HG02763 (cell line): ENCODE data around the gene NCCRP1.

ENCODE experiments used
- ATAC-seq: cut with Tn5 transposase; IDR thresholded peaks from one replicate; pipeline ENCODE4 v1.9.1; 2021; ENCODE audit warnings: mild to moderate bottlenecking, moderate library complexity; ENCODE audit not compliant: unreplicated experiment

Gene NCCRP1

DNA sequence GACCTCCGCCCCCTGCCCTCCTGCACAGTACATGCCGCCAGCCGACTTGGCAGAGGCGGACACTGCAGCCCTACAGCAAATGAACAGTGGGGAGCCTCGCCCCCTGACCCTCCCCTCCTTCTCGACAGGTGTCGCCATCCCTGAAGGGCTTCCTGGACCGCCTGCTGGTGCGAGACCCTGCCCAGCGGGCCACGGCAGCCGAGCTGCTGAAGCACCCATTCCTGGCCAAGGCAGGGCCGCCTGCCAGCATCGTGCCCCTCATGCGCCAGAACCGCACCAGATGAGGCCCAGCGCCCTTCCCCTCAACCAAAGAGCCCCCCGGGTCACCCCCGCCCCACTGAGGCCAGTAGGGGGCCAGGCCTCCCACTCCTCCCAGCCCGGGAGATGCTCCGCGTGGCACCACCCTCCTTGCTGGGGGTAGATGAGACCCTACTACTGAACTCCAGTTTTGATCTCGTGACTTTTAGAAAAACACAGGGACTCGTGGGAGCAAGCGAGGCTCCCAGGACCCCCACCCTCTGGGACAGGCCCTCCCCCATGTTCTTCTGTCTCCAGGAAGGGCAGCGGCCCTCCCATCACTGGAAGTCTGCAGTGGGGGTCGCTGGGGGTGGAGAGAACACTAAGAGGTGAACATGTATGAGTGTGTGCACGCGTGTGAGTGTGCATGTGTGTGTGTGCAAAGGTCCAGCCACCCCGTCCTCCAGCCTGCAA, 18.3 kb upstream of the NCCRP1 start:
- no peak for ATAC-seq

DNA sequence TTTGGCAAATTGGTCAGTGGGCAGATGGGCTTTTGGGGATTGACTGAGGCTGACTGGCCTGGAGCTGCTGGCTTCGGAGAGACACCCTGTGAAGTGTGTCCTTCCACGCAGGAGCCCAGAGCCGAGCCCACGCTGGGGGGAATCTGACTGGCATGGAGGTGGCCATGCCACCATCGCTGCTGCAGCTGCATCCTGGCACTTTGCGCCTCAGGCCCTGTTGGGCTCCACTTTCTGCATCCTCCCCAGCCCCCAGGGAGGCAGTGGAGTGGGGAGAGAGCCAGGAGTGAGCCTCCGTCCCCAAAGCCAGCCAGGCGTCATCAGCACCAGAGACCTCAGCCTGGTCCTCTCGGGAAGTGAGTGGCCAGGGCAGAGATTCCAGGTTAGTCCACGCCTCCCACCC, 17.0 kb upstream of the NCCRP1 start:
- ATAC-seq, result no peak

DNA sequence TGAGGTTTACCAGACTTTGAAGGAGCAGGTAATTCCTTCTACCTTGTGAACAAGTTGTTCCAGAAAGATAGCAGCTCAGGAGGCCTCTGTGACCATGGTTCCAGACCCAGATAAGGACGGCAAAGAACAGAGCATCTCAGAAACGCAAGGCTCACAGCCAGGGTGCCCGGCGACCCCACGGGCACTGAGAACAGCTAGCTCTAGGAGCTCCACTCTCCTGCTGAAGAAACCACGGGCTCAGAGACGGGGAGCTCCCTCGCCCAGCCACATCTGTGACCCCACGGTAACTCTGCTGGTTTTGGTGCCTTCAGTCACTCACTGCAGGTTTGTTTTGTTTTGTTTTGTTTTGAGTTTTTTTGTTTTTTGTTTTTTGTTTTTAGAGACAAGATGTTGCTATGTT, 16.0 kb upstream of the NCCRP1 start:
- no peak for ATAC-seq

DNA sequence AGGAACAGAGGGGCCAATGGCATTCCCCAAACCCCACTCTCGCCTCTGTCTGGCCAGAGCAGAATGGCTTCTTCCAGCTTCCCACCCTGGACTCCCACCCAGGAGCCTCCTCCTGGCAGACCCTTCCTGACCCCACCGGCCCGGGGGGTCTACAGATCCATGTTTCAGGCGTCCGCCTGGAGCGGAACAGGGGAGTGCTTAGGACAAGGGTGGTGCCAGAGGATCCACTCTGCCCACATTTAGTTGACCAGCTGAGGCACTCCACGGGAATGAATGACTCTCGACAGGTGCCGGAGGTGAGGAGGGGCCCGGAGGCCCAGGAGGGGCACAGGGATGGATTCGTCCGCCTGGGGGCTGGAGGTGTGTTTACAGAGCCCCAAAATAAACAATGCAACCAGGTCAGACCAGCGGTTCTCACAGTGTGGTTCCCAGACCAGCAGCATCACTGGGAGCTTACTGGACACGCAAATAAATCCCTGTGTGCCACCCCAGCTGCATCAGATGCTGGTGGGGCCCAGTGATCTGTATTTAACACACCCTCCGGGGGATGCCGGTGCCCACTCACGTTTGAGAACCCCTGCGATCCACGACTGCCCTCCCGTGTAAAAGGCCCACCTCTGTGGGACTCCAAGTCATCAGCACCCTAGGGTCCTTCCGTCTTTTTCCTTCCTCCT, 15.1 kb upstream of the NCCRP1 start:
- no peak for ATAC-seq

DNA sequence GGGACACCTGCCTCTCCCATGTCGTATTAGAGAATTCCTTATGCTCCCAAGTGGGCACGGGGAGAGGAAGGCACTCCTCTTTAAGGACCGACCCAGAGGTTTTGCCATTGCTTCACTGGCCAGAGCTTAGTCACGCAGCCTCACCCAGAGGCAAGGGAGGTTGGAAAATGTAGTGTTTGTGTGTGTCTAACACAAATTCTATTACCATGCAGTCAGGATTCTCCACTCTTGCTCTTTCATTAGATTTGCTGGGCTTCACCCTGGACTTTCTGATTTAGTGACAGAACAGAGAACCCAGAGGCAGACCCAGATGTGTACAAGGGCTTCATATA, 14.6 kb upstream of the NCCRP1 start:
- ATAC-seq, result no peak

DNA sequence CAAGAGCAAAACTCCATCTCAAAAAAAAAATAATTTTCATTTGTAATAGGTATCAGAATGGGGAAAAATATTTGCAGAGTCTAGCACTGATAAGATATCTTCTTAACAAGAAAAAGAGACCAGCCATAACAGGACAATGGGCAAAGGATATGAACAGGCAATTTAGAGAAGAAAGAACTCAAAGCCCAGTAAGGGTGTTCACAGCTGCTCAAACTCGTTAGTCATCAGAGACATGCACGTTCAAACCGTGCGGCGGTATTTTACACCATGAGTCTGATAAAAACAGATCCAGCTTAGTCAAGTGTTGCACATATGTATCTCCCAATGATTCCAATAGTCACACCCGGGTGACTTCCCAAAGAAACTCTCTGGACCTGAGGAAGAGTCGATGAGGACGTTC, 13.7 kb upstream of the NCCRP1 start:
- no peak for ATAC-seq

DNA sequence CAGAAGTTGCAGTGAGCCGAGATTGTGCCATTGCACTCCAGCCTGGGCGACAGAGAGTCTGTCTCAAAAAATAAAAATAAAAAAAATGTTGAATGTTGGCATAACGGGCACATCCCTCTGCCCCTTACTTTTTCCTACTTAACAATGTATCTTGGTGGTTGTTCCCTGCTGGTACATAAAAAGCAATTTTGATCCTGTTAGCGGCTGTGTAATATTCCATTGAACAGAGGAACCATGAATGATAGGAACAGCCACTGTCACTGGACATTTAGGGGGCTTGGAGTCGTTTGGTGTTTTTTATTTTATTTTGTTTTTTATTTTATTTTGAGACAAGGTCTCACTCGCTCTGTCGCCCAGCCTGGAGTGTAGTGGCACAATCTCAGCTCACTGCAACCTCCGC, 10.4 kb upstream of the NCCRP1 start:
- no peak for ATAC-seq

DNA sequence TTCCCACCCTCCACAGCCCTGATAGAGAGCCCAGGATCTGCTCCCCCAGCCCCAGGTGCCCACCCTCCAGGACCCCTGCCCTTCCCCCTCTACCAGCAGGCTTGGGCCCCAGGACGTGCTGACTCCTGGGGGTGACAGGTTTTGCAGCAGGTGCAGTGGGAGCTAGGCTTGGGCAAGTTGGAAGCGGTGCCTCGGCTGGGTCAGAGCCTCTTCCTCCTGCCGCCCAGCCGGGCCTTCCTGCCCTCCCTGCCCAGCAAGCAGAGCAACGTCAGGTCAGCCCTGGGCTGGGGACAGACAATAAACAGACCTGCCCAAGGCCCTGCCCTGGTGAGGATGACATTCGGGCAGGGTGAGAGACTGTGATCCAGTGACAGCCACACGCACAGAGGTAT, 9.2 kb upstream of the NCCRP1 start:
- no peak for ATAC-seq

DNA sequence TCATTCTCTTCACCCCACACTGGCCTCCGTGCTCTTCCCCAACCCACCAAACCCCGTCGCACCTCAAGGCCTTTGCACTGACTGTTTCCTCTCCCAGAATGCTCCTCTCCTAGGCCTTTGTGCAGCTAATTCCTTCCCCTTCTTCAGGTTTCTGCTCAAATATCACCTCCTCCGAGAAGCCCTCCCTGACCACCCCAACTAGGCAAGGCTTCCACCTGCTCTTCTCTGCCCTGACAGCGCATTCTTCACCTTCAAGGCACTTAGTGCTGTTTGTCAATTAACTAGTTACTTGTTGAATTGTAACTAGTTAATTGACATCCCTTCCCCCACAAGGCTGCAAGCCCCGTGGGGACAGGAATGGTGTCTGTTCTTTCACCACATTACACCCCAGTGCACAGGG, 7.8 kb upstream of the NCCRP1 start:
- no peak for ATAC-seq

DNA sequence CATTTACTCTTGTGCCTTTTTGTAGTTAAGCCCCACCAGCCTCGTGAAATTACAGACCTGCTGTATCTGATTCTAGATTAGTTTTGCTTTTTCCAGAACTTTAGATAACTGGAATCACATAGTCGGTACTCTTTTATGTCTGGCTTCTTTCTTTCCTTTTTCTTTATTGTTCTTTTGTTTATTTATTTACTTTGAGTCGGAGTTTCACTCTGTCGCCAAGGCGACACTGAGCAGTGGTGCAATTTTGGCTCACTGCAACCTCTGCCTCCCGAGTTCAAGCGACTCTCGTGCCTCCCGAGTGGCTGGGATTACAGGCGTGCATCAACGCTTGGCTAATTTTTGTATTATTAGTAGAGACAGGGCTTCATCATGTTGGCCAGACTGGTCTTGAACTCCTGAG, 6.0 kb upstream of the NCCRP1 start:
- ATAC-seq, result no peak

DNA sequence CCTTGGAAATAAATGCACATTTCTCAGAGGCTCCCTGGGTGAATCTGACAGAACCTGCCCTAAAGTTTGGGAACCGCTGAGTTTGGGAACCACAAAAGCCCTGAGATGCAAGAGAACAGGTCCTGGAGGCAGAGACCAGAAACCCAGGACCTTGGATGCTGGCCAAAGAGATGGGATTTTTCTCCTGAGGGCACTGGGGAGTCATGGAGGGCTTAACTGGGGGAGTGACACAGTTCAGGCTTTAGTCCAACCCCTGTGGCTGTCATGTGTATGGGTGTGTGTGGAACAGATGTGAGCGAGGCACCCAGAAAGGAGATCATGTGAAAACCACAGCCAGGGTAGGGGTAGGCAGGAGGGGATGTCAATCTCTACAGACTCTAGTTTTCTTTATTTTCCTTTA, 3.9 kb upstream of the NCCRP1 start:
- ATAC-seq, result no peak

DNA sequence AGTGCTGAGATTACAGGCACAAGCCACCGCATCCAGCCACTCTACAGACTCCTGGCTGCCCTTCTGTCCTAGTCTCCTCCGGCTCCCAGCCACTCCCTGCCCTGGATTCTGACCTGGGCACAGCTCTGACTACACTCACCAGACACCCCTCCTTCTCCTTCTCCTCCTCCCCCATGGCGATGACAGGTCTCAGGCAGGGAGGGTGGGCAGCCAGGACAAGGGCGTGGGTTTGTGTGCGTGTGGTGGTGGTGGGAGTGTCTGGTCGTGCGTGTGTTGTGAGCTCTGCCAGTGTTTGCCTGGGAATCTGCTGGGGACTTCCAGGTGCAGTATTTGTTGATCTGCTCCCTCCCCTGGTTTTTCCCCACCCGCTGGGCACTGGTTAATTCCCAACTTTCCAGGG, 3.0 kb upstream of the NCCRP1 start:
- no peak for ATAC-seq

DNA sequence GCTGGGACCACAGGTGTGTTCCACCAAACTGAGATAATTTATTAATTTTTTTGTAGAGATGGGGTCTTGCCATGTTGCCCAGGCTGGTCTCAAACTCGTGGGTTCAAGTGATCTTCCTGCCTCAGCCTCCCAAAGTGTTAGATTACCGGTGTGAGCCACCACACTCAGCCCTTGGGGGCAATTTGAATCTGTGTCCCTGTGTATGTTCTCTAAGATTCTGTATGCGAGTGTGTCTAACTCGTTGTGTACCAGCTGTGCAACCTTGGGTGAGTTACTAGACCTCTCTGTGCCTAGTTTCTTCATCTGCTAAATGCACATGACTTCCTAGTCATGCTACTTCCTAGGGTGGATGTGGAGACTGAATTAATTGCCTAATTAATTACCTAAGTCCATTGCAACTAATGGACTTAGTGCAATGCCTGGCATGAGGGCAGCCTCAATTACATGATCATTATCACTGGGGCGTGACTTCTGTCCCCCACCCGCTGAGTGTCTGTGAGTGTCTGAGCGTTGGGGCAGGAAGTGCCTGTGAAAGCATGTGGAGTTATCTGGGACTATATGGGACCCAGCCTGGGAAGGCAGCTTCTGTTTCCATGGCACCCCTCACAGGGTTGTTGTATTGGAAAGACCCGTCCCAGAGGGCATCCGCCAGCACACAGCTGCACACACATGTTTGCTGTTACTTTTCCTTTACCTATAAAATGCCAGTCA, 1.8 kb upstream of the NCCRP1 start:
- ATAC-seq, result no peak

DNA sequence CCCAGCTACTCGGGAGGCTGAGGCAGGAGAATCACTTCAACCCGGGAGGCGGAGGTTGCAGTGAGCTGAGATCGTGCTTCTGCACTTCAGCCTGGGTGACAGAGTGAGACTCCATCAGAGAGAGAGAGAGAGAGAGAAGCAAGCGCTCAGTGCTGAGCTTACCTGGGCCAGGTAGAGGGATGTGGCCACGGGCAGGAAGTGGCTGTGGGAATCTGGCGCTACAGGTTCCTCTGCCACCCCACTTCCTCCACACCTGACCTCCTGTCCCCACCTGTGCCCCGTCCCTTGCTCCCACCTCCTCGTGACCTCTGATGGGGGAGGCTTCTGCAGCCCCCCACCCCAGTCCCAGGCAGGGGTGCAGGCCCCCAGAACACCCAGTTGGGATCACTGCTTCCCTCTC, 1.0 kb upstream of the NCCRP1 start:
- ATAC-seq, result no peak

DNA sequence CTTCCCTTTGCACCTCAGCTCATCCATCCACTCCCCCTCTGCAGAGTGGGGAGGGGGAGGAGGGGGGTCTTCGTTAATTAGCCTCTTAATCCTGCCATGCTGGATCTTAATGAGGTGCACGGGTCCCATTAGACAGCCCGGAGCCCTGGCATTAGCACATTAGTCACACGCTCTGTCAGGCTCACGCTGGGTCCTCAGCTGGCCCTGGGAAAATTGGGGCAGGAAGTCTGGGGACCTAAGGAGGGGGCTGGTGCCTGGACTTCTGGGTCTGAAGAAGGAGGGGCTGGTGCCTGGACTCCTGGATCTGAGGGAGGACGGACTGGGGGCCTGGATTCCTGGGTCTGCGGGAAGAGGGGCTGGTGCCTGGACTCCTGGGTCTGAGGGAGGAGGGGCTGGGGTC, 444 bp upstream of the NCCRP1 start:
- no peak for ATAC-seq

DNA sequence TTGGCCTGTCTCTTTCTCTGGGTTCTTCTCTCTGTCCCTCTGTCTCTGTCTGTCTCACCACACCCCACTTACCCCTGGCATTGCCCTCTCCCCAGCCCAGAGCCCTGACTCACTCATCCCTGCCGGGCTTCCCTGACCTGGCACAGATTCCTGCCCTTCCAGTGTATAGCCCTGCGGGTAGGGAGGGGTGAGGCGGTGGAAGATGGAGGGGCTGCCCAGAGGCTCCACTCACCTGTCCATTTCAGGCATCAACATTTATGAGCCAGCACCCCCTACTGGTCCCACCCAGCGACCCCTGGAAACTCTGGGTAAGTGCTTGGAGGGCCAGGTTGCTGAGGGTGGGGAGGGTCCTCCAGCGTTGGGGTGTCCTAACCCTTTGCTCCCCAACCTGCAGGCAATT, 1.0 kb downstream of the NCCRP1 start:
- no peak for ATAC-seq

DNA sequence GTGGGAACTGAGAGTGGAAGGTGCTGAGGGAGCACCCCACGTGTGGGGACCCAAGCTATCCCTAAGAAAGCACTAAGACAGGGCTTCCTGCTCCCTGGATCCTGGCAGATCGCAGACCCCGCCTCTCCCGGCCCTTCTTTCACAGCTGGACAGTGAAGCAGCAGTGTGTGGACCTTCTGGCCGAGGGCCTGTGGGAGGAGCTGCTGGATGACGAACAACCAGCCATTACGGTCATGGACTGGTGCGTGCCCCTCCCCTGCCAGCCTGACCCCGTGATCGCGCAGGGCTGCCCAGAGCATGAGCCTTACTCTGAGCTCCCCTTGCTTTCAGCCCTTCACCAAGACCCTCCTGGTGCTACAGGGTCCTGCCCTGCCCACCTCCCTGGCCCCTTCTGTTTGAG, 2.3 kb downstream of the NCCRP1 start:
- no peak for ATAC-seq

DNA sequence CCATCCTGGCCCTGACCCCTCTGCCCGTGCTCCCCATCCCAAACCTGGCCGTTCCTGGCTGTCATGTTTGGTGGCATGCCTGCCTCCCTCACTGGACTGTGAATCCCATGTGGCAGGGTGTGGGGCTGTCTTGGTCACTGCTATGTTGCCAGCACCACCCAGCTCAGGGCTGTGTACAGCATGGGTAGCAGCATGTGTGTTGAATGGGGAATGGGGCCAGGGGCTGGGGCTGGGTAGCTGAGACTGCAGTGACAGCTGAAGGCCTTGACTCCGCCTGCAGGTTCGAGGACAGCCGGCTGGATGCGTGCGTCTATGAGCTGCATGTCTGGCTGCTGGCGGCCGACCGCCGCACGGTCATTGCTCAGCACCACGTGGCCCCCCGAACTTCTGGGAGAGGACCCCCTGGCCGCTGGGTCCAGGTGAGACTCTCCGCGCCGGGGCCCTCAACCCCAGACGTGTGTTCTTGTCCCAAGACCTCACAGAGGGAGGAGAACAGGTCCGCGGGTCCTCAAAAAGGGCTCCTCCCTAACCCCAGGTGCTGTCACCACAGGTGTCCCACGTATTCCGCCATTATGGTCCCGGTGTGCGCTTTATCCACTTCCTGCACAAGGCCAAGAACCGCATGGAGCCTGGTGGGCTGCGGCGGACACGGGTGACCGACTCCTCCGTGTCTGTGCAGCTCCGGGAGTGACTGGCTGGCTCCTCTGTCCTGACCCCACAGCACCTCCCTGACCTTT, 3.5 kb downstream of the NCCRP1 start:
- no peak for ATAC-seq

DNA sequence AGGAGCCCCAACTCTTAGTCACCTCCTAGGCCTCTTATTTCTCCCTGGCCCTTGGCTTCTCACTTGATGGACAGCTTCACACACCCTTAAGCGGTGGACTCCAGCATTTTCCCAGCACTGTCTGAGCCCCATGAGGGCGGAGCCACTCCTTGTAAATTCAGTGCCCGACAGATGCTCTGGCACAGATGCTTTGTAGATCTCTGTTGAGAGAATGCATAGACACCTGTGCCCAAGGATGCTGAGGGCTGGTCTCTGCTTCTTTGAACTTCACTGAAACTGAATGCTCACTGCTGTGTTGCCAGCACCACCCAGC, 4.0 kb downstream of the NCCRP1 start:
- ATAC-seq, result no peak

DNA sequence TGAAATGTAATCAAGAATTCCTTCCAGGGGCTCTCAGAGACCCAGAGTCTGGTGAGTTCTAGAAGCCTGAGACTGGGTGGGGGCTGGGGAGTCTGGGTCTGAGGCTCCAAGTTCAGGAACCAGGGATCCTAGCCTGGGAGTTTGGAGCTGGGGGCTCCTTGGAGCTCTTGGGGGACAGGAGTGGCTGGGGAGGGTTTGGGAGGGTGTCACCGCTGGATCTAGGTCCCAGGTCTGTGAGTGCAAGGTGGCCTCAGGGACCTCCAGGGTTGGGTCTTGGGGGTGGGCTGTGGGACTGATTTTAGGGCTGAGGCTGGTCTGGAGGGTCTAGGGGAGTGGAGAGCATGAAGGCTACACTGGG, 6.2 kb downstream of the NCCRP1 start:
- ATAC-seq, result no peak

DNA sequence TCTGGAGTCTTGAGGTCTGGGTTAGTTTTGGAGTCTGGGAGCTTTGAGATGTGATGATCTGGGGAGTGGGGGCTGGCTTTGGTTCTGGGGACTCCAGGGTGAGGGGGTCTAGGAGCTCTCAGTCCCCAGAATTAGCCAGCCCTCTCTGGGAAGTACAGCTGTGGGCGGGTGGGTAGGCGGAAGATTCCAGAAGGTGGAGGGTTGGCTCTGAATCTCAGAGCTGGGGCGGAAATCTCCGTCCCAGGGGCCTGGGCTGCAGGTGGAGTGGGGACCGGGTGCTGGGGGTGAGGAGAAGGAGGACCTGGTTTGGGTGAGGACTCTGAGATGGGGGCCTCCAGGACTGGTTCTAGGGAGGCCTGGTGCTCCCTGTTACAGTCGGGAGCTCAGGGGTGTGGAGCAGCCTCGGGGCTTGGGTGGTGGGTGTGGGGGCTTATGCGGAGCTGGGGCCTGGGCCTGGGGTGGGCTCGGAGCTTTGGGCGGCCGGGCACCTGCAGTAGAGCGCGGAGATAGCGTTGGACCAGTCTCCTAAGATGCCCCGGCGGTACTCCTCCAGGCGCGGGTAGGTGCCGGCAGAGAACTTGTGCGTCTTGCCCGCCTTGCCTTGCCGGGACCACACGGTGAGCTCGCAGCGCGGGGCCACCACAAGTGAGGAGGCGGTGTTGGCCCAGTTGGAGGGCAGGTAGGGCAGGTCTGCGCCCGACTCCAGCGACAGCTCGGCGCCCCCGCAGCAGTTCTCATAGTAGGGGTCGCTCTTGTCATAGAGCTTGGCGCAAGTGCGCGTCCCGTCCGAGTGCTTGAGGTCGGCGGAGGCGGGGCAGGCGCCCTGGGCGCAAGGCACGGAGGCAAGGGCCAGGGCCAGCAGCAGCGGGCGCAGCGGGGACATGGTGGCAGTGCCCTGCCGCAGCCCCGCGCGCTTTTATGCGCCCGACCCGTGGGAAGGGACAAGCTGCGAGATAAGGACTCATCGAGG, 6.9 kb downstream of the NCCRP1 start, which contains the start of gene SYCN:
Gene SYCN, minus strand, starts transcription at position 892 of the 970 bp plus-strand sequence. Its CDS starts 9 bp downstream, at position 883.
- no peak for ATAC-seq
